GM18907 (cell line): ENCODE measurements around the gene FAR2.
"Not testable (repeated sequence)": the region's sequence is repeated elsewhere in the genome, so short reads cannot be mapped to it uniquely, and the experiment has no call there.

Experiments used
- ATAC-seq: cut with Tn5 transposase; IDR thresholded peaks from one replicate; pipeline ENCODE4 v1.9.1; 2021; ENCODE audit warnings: mild to moderate bottlenecking, moderate library complexity; ENCODE audit not compliant: unreplicated experiment

Gene FAR2

DNA sequence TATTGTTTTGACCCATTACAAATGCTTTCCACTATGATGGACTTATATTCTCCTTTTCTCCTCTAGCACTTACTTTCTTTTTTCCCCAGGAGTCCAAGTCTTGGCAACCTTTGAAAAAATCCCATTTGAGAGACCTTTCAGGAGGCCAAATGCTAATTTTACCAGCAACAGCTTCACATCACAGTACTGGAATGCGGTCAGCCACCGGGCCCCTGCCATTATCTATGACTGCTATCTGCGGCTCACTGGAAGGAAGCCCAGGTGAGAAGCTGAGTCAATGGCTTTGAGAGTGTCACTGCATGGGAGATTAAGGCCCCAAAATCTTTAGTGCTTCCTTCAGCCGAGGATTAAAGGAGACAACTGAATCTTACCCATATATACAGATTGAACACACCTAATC, 167.7 kb downstream of the FAR2 start:
- no peak for ATAC-seq

DNA sequence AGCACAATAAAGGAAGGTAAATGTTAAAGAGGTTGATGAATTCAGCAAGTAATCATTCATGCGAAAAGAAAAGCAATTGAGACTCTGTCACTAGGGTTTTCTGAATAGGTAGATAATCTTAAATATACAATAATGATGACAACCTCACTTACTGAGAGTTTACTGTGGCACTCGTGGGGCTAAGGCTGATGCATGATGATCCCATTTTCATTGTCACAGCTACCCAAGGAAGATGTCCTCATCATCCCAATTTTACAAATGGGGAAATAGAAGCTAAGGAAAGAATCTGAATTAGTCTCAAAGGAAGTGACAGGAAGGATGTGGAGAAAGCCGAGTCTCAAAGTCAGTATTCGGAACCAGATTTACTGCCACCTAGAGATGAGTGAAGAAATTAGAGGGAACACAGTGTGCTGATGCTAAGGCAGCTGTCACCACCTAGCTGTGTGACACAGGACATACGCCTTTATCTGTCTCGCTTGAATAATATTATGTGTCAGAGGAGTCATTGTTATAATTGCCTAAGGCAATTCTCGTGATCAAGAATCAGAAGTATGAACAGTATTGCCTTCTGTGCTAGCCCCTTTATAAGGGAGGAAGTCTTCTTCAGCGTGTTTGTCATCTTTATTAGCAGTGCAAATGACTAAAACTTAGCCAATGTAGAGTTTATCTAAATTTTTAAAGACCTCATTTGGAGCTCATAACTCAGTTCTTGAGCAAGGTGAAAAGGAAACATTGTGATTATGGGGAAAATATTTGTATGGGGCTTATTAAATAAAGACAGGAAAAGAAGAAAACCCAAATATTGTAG, 168.7 kb downstream of the FAR2 start:
- ATAC-seq = peak; percentile 99

DNA sequence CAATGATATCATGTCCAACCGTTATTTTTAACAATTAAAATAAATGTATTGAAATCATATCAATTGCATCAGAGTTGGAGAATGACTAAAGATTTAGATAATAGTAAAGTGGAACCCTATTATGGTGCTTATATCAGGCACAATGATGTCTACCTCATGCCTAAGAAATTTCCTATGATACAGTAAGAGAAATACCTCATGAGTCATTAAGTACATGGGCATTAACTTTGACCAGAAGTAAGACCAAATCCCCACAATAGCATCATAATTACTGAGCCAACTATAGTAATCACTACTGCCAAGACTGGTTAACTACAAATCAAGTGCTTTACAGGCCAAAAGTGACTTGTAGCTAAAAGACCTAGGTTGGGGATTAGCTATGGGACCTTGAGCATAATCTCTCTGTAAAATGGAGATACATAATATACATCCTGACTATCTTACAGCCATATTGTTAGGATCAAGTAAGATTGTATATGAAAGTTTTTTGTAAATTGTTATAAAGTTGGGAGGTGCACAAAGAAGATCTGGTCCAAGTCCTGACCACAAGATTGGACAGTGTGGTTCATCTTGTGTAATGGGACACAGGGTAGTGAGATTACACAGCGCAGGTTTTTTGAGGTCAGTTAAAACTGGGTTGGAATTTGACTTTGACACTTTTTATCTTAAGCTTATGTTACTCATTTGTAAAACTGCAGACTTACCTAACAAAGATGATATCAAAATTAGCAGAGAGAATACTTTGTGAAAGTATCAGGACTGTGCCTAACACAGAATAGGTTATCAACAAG, 171.4 kb downstream of the FAR2 start:
- ATAC-seq = no peak

DNA sequence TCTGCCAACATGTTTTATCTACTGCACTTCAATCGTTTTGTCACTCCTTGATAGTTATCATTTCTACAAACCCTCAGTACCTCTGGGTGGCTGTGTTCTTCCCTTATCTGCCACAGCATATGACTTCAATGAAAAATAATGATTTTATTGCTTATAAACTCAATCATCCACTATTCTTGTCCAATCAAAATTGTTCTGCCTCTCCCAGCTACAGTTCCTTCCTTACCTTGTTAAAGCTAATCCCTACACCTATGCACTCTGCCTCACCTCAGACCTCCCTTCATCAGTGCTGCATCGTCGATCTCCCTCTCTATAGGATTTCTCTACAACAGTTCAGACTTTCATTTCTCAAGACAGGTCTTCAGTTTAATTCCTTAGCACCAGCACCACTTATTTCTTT, 173.1 kb downstream of the FAR2 start:
- no peak for ATAC-seq

DNA sequence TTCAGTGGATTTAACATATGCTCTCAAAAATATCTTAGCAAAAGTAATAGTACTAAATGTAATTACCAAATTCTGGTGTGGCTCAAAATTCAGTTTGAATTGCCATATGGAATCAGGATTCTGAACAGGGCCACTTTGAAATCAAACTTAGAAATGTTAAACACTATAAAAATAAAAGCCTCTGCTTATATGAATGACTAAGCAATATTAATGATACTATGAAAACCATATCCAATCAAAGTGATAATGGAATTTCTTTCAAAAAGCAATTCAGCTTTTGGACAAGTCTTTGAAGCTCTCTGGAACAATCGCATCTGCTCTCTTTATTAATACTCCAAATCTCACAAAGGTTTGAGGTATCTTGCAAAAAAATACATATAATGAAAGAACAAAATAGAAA, 180.3 kb downstream of the FAR2 start:
- ATAC-seq = no peak

DNA sequence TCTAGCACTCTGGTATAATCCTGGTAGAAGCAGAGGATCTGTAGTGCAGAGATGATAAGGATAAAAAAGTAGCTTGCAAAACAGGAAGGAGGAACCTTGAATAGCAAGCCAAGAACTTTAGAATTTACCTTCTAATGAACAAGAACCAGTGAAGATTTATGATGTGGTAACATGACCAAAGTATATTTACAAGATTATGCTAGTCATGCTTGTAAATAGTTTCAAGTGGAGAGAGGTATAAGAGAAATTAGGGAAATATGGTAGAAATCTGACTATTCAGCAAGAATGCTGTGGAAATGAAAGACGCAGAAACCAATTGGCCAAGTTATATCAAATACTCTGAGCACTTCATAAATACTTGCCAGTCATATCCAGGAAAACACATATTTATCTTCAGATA, 184.1 kb downstream of the FAR2 start:
- ATAC-seq = no peak

DNA sequence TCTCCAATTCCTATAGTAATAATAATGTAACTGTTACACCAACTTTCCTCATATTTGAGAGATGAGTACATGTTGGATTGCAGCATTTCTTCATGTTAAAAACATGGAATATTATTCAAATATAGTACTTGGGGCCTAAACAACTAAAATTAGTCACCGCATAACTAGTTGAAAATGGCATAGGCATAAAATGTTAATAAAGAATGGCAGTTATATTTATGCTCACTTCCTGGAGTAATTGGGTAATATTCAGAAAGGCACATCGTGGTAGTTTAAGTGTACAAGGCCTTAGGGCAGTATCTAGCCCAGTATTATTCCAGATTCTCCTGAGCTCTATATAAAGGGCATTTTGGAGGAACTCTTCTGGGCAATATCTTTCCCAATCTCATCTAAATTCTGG, 185.9 kb downstream of the FAR2 start:
- ATAC-seq = no peak

DNA sequence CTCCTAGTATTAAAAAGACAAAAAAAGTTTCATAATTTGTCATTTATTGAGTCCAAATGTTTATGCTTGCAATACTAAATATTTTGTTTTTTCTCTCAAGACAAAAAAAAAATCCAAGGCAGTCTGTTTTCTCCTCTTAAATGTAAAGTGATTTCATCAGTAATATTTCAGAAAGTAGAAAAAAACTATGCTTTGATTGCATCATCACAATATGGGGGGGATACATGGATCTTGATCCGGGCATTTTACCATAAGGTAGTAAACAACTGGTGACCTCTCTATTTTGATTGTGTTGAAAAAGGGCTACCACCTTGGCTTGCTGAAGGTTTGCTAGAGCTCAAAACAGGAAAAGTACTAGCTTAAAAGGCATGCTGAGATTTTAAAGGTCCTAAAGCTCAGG, 188.2 kb downstream of the FAR2 start:
- ATAC-seq = no peak

DNA sequence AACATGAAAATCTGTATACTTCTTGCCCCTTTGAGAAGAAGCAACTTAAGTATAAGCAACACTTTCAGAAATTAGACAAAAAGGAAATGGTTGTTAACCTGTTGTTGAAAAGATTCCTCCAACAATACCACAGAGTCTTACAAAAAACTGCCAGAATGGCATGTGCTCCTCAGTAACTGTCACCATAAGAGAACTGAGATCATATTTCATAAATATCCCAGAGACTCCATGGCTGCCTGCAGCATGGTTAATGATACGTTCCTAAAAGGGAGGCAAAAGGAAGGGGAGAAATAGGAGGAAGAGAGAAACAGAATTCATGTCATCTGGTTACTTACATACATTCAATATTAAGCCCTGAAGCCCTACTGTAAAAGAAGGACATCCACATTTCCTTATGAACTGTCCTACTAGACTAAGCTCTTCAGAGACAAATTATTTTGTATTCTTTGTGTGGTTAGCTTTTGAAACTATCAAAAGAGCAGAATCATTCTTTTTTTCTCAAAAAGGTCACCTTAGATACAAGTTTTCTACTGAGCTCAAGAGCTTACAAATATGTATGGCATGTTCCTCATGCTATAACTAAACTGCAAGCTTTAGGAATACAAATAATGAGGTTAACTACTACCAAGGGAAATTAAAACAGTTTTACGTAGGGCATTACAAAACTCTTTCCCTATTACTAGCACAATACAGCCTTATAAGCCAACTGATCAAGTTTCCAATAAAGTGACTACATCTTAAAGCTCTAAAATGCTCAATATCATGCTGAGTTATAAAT, 194.1 kb downstream of the FAR2 start:
- no peak for ATAC-seq

DNA sequence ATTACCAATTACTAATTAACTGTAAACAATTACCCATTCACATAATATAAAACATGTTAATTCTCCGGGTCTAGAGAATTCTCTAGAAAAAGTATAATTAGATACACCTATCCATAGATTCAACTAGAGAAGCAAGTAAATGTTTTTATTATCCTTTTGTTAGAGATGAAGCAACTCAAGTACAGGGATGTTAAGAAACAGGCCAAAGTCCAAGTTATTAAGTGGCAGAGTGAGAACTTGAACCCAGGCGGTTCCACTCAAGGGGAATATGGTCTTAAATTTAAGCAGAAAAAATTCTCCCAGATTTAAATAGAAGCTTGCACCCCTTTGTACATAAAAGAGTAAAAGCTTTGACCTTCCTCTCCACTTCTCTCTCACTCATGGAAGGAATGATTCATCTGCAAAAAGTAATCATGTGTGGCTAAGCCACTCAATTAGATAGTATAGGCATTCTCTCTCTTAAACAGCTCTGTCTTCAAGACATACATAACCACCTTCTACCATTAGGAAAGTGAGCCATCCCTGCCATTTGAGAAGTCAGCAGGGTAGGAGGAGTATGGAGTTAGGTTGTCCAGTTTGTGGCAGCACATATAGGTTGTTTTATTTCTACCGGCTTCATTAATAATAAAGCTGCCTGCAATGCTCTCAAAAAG, 197.8 kb downstream of the FAR2 start:
- no peak for ATAC-seq

DNA sequence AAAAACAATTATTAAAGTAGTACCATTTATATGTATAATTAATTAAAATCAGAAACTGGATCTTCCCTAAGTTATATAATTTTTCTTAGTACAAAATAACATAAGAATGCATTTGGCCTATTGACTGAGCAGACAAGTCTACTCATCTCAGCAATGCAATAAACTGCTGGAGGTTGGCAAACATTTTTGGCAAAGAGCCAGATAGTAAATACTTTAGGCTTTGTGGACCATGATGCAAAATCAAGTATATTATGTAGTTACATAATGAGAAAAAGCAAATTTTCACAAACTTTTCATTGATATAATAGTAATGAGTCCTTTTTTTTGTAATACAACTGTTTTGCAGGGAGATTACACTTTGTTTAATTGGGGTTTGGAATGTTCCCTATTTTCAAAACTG, 201.0 kb downstream of the FAR2 start:
- ATAC-seq = no peak

DNA sequence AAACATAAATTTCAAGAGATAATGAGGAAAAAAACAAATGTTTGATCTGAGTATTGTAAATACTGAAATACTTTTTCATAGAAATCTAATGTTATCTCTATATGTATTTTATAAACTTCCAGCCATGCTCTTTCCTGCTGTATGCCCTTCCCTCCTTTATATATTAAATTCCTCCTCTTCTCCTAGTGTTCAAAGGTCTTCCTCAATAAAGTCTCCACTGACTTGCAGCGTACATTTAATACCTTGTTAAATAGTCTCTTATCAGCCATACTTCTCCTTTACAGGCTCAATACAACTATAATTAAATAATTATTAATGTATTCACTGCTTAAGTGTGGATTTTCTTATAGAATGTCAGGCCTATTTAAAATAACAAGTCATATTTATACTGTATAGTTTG, 205.9 kb downstream of the FAR2 start:
- no peak for ATAC-seq

DNA sequence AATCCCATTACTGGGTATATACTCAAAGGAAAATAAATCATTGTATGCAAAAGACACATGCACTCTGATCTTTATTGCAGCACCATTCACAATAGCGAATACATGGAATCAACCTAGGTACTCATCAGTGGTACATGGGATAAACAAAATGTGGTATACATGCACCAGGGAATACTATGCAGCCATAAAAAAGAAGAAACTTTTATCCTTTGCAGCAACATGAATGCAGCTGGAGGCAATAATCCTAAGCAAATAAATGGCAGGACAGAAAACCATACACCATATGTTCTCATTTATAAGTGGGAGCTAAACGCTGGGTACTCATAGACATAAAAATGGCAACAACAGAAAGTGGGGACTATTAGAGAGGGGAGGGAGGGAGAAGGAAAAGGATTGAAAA, 216.0 kb downstream of the FAR2 start:
- ATAC-seq = no peak

DNA sequence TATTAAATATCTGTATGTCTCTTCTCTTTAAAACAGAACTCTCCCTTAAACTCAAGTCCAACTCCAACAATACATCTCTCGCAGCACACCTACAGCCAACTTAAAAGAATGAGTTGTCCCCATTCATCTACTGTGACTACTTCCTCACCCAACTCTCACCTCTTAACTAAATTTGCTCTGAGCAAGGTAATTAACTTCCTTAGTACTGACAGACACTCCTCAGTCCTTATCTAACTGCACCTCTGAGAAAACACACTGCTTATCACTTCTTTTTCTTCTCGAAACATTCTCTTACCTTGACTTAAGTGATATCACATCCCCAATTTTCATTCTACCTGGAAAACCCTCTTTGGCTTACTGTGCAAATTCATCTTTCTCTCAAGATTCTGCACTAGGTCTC, 224.9 kb downstream of the FAR2 start:
- no peak for ATAC-seq

DNA sequence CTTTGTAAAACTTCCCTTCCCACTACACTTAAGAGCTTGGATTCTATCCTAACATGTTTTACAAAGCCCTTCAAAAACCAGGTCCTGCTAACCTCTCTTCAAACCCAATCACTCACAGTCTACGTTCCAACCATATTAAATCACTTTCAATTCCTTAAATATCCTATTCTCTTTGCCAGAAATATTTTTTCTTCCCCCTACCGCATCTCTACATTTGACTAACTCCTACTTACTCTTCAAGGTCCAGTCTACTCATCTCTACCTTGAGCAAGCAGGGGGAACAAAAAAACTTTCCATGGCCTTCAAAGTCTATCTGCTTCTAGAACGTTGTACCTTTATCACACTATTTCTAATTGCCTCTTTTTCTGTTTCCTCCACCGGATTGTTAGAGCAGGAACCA, 225.8 kb downstream of the FAR2 start:
- ATAC-seq = no peak

DNA sequence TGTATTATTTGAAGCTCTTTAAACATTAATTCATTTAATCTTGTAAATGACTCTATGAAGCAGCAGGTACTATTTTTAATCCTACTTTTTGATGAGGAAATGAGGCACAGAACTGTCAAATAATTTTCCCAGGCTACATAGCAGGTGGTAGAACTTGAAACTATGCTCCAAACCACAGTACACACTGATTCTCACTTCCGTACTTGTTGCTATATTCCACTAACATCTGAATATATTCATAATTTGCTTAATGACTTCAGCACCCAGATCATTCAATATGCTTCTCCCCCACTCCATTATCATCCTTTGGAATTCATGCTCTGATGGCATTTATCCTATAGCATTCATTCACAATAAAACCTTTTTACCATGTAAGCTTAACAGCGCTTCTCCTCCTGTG, 227.0 kb downstream of the FAR2 start:
- ATAC-seq = no peak

DNA sequence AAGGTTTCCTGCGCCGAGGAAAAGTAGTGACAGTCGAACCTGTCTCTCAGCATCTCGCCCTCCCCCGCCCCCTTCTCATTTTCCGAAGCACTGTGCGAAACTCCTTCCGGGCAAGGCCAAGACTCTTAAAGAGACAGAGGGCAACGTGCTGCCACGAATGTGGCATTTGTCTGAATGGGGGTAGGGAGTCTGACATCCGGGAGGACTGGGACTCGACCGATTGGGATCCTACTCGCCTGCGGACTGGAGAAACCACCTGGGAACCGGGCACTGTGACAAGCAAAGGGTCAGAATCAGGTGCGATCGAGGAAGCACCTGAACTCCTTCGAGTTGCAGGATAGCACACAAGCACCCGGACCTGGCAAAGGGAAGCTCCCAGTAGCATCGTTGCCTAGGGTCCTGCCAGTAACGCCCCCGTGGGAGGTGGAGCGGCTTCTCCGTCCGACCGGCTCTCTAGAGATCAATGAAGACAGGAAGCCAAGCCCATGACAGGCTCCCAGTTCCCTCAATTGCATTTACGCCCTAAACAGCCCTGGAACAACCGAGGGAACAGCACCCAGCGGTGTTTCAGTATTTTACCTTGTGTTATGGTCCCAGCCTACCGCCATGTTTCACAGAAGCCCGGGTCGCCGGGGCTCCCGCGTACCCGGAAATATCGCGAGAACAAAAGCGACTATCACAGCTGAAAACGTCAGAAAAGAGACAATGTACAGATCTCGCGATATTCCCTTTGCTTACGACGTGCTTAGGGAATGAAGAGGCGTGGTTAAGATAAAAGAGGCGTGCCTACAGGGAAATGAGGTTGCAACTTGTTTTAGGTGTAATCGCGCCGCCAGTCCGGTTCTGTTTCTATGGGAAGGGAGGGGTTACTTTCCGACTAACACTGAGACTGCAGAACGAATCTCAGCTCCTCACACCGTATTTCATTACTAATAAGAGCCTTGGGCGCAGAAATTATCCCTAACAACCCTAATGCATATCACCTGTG, 231.8 kb downstream of the FAR2 start, which contains the start of gene ERGIC2:
ERGIC2 (minus strand) TSS at position 637 of the 988 bp plus-strand sequence. CDS start 9,539 bp downstream, outside the sequence.
- ATAC-seq = peak; percentile 96

DNA sequence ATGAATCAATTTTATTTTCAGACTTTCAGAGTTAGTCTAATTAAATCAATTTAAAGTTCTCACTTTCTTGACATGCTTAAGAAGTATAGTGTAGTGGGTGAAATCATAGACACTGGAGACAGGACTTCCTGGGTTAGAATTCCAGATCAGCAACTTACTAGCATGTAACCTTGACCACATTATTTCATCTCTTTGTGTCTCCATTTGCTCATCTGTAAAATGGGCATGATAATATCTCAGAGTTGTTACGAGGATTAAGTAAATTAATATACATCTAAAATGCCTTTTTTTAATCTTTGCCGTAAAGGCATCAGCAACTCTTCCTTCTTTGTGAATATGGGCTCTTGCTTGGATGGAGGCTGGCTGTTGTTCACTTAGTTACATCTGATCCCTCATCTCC, 233.2 kb downstream of the FAR2 start:
- ATAC-seq = no peak

DNA sequence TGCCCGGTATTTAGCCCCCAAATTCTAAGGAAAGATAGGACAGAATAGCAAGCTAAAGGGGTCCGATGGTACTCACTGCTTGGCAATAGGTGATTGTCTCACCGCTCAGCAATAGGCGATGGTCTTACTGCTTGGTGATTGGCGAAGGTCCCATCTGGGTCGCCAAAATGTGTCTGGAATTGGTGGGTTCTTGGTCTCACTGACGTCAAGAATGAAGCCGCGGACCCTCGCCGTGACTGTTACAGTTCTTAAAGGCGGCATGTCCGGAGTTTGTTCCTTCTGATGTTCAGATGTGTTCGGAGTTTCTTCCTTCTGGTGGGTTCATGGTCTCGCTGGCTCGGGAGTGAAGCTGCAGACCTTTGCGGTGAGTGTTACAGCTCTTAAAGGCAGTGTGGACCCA, 236.1 kb downstream of the FAR2 start:
- not testable (repeated sequence) for ATAC-seq
